Uterus (tissue), 2 donors: ENCODE measurements around the gene GATAD2B.

Source experiments
- CTCF ChIP-seq, 4 experiments: fragments of 200-600 bp in 2 of 4; fragments of 450-650 bp in 2 of 4; sonication (generic) in 2 of 4; IDR thresholded peaks; one replicate each; pipeline ENCODE4 v1.5.1; 2016 to 2019; ENCODE audit warnings: antibody characterized with exemption in 4 of 4, mild to moderate bottlenecking in 2 of 4, moderate library complexity in 1 of 4
- POLR2A ChIP-seq, 2 donors: fragments of 450-650 bp; IDR thresholded peaks; one replicate each; pipeline ENCODE4 v1.6.1; 2016; ENCODE audit warnings: antibody characterized with exemption in 2 of 2, mild to moderate bottlenecking in 1 of 2, moderate library complexity in 1 of 2

GRCh38 chr1:153856763-153857162 lies 66.0 kb downstream of the GATAD2B start:
- TF ChIP-seq CTCF (IDR thresholded peaks at IDR 0.05): no peak
- no peak for TF ChIP-seq POLR2A (IDR thresholded peaks at IDR 0.05)
